A549 (cell line): ENCODE results near the gene EFHD1. TPM values are rescaled to one million over a fixed set of nuclear protein-coding genes. Genes with fewer than 3 reads are reported as not detected.

Source experiments
- ATAC-seq, 2 experiments: fragments of 200-7000 bp in 1 of 2; fragments of >200 bp in 1 of 2; cut with Nextera tagmentation in 1 of 2; cut with Tn5 transposase in 1 of 2; 3 replicates each; pipeline versions ENCODE4 v1.8.0 to v1.9.1; 2018 to 2020; ENCODE audit warnings: mild to moderate bottlenecking in 1 of 2, moderate library complexity in 1 of 2
- CTCF ChIA-PET: fragments of 300-600 bp; sonication (Branson Sonifier 250); formaldehyde crosslinking; extraction: SDS; loops from one replicate; lab custom pipeline; 2021; ENCODE audit warnings: antibody characterized with exemption, inconsistent platforms; lab: Yijun Ruan, JAX
- POLR2A ChIA-PET: fragments of 350-600 bp; formaldehyde crosslinking; extraction: SDS; loops from one replicate; lab custom pipeline; 2021; ENCODE audit warnings: antibody characterized with exemption, inconsistent platforms; lab: Yijun Ruan, JAX
- DNase-seq, 2 experiments: peaks; one replicate each; pipeline versions ENCODE4 v3.0.0 to v3.0.0-alpha.2; 2011 to 2016; ENCODE audit warnings: low read depth in 1 of 2, low spot score in 1 of 2
- FAIRE-seq: peaks from 2 replicates; lab custom pipeline; 2011; peaks lifted over from hg19 to GRCh38; lab: Jason Lieb, UNC
- H3K27ac ChIP-seq, 2 experiments: fragments of >200 bp; sonication (Bioruptor Twin); formaldehyde crosslinking; 3 replicates each; pipeline ENCODE4 v1.5.1; 2016 to 2017
- H3K4me1 ChIP-seq: fragments of >200 bp; sonication (Bioruptor Twin); formaldehyde crosslinking; 3 replicates; pipeline ENCODE4 v1.6.1; 2016
- H3K4me2 ChIP-seq: fragments of >200 bp; sonication (Bioruptor Twin); formaldehyde crosslinking; 3 replicates; pipeline ENCODE4 v1.6.1; 2016
- H3K4me3 ChIP-seq: fragments of >200 bp; sonication (Bioruptor Twin); formaldehyde crosslinking; 3 replicates; pipeline ENCODE4 v1.5.1; 2016
- H3K9me3 ChIP-seq: fragments of >200 bp; sonication (Bioruptor Twin); formaldehyde crosslinking; 3 replicates; pipeline ENCODE4 v1.6.1; 2016
- CBX2 ChIP-seq: fragments of 200-600 bp; sonication (generic); IDR thresholded peaks from 2 replicates; pipeline ENCODE4 v1.6.1; 2016; ENCODE audit warnings: low read depth, mild to moderate bottlenecking, borderline replicate concordance
- ESRRA ChIP-seq: fragments of 150-350 bp; IDR thresholded peaks from 2 replicates; pipeline ENCODE4 v1.6.1; 2014; ENCODE audit warnings: mild to moderate bottlenecking, low read length, borderline replicate concordance
- HES2 ChIP-seq: fragments of >200 bp; sonication (Bioruptor Twin); formaldehyde crosslinking; IDR thresholded peaks from 2 replicates; pipeline ENCODE4 v1.6.1; 2016
- HOXA7 ChIP-seq: fragments of 250-450 bp; sonication (Bioruptor Pico); IDR thresholded peaks from 2 replicates; pipeline ENCODE4 v1.5.0; 2020; ENCODE audit warnings: mild to moderate bottlenecking, moderate library complexity
- HOXB5 ChIP-seq: fragments of 250-450 bp; sonication (Bioruptor Pico); IDR thresholded peaks from 2 replicates; pipeline ENCODE4 v1.5.0; 2020; ENCODE audit warnings: mild to moderate bottlenecking, moderate library complexity
- JUN ChIP-seq, 2 experiments: fragments of >200 bp; sonication (Bioruptor Twin); formaldehyde crosslinking; IDR thresholded peaks; 2 replicates in 1 of 2; 3 replicates in 1 of 2; pipeline ENCODE4 v1.6.1; 2016 to 2017
- MAFK ChIP-seq: fragments of 450-650 bp; IDR thresholded peaks from 2 replicates; pipeline ENCODE4 v1.6.1; 2014; ENCODE audit not compliant: partially characterized antibody
- MAX ChIP-seq: IDR thresholded peaks from 2 replicates; pipeline ENCODE4 v1.6.1; 2012
- MAZ ChIP-seq: fragments of 150-350 bp; IDR thresholded peaks from 2 replicates; pipeline ENCODE4 v1.6.1; 2014; ENCODE audit warnings: antibody characterized with exemption, low read depth, low read length, borderline replicate concordance
- MYC ChIP-seq: IDR thresholded peaks from 2 replicates; pipeline ENCODE4 v1.6.1; 2012; ENCODE audit warnings: mild to moderate bottlenecking, inconsistent platforms, low read length, improper control_type of control experiment, borderline replicate concordance
- POLR2AphosphoS2 ChIP-seq: conservative IDR thresholded peaks from 2 replicates; pipeline ENCODE4 v1.6.1; 2012; ENCODE audit warnings: low read length, improper control_type of control experiment, inconsistent platforms
- REST ChIP-seq: fragments of 200-600 bp; sonication (generic); IDR thresholded peaks from 2 replicates; pipeline ENCODE4 v1.6.1; 2016; ENCODE audit warnings: antibody characterized with exemption, mild to moderate bottlenecking, moderate library complexity
- RNF2 ChIP-seq: fragments of 200-600 bp; sonication (generic); IDR thresholded peaks from 2 replicates; pipeline ENCODE4 v1.6.1; 2016; ENCODE audit warnings: low read depth, mild to moderate bottlenecking, antibody characterized with exemption, moderate library complexity, borderline replicate concordance
- SREBF2 ChIP-seq: fragments of 450-650 bp; IDR thresholded peaks from 2 replicates; pipeline ENCODE4 v1.6.1; 2014; ENCODE audit warnings: mild to moderate bottlenecking, moderate library complexity
- TP53 ChIP-seq: fragments of 250-450 bp; sonication (Bioruptor Pico); IDR thresholded peaks from 2 replicates; pipeline ENCODE4 v1.5.0; 2021; ENCODE audit warnings: mild to moderate bottlenecking, moderate library complexity
- WGBS: methylation state at CpG from one replicate; pipeline ENCODE4 v1.1.6; 2017; ENCODE audit errors: missing lambda C conversion rate; 5-methylcytosine and 5-hydroxymethylcytosine counted together
- polyA plus RNA-seq, 4 experiments: library from polyadenylated mRNA; depleted of rRNA in 3 of 4; stranded (reverse); fragments of >200 nt; fragmentation: RNase III in 1 of 4; extraction: RNeasy Plus Mini Kit Qiagen cat#74134 plus additional on column Dnase treatment in 1 of 4; gene quantifications; 2 replicates in 3 of 4; 3 replicates in 1 of 4; pipeline ENCODE4 v1.2.3, GENCODE V29; 2011 to 2017
- TF ChIP-seq, protein P1 (sequence below): fragments of >200 bp; sonication (Bioruptor Twin); formaldehyde crosslinking; IDR thresholded peaks from 3 replicates; pipeline ENCODE4 v1.6.1; 2016
- TF ChIP-seq, protein P2 (sequence below): IDR thresholded peaks from 2 replicates; pipeline ENCODE4 v1.6.1; 2012; ENCODE audit warnings: low read depth, borderline replicate concordance
- TF ChIP-seq, protein P3 (sequence below): fragments of 450-650 bp; IDR thresholded peaks from 2 replicates; pipeline ENCODE4 v1.6.1; 2014; ENCODE audit warnings: antibody characterized with exemption
- TF ChIP-seq, protein P4 (sequence below): fragments of 250-450 bp; sonication (Bioruptor Pico); IDR thresholded peaks from 2 replicates; pipeline ENCODE4 v1.5.0; 2020; ENCODE audit warnings: low read depth, mild to moderate bottlenecking, moderate library complexity
- TF ChIP-seq, protein P5 (sequence below): IDR thresholded peaks from 2 replicates; pipeline ENCODE4 v1.6.1; 2012

The EFHD1 gene
- polyA plus RNA-seq, 2 of the 4 experiments (the other 2 are of a cell fraction) = 1.5 to 2.3 TPM

DNA sequence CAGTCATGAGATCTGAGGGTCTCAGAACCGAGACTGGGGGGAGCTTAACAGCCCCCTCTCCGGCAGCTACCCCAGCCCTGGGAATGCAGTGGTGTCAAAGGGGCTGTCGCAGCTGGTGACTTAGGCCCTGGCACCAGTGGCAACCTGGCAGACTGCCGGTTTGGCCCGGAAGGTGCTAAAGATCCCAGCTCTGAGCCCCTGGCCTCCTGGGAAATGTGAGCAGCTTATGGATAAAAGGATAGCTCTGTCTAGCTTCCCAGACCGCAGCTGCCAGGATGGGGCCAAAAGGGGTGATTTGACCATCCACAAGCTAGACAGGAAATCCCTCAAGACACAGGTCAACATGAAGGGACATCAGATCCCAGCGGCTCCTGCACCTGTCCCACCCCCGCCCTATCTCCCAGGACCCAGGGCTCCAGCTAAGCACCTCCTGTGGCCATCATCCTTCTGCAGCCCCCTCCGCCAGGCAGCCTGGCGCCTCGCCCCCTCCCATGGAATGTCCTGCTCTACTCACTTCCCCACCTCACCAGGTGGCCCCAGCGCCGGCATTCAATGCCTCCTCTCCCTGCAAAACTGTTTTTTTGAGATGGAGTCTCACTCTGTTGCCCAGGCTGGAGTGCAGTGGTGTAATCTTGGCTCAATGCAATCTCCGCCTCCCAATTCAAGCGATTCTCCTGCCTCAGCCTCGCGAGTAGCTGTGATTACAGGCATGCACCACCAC is 33.2 kb upstream of the EFHD1 start:
- Histone ChIP-seq H3K4me2 (no peak overlapping the region), H3K4me1 (no peaks in the 10 kb centered on the region), H3K9me3 (no peaks in the 10 kb centered on the region), H3K4me3 (no peak overlapping the region), H3K27ac (no peak overlapping the region)
- TF ChIP-seq, protein P1, sequence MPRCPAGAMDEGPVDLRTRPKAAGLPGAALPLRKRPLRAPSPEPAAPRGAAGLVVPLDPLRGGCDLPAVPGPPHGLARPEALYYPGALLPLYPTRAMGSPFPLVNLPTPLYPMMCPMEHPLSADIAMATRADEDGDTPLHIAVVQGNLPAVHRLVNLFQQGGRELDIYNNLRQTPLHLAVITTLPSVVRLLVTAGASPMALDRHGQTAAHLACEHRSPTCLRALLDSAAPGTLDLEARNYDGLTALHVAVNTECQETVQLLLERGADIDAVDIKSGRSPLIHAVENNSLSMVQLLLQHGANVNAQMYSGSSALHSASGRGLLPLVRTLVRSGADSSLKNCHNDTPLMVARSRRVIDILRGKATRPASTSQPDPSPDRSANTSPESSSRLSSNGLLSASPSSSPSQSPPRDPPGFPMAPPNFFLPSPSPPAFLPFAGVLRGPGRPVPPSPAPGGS = no peak
- no peak for TF ChIP-seq JUN (IDR thresholded peaks at IDR 0.05)
- TF ChIP-seq RNF2 = no peak
- TF ChIP-seq, protein P2, sequence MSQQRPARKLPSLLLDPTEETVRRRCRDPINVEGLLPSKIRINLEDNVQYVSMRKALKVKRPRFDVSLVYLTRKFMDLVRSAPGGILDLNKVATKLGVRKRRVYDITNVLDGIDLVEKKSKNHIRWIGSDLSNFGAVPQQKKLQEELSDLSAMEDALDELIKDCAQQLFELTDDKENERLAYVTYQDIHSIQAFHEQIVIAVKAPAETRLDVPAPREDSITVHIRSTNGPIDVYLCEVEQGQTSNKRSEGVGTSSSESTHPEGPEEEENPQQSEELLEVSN = no peak
- TF ChIP-seq CBX2 = no peak
- TF ChIP-seq, protein P3, sequence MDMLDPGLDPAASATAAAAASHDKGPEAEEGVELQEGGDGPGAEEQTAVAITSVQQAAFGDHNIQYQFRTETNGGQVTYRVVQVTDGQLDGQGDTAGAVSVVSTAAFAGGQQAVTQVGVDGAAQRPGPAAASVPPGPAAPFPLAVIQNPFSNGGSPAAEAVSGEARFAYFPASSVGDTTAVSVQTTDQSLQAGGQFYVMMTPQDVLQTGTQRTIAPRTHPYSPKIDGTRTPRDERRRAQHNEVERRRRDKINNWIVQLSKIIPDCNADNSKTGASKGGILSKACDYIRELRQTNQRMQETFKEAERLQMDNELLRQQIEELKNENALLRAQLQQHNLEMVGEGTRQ = no peak
- ChIA-PET POLR2A (no interaction called here), CTCF (interaction anchor here (0.8 to 3.5 kb wide), 3 partner anchors 11 to 253 kb away, joined by 3 to 14 read pairs (median 3); no protein-coding TSS in a partner anchor)
- no peak for ATAC-seq
- WGBS = 74% methylated on average over 16 of the region's 17 CpGs
- no peak for FAIRE-seq
- DNase-seq = no peak

GRCh38 chr2:232603283-232603682 is 30.1 kb upstream of the EFHD1 start:
- TF ChIP-seq HOXB5 (CRISPR knock-in tag) (no peak), RNF2 (no peak), ESRRA (no peak), MYC (no peak), MAX (no peak), POLR2AphosphoS2 (no peak)
- TF ChIP-seq, protein P2 = no peak
- TF ChIP-seq, protein P4, sequence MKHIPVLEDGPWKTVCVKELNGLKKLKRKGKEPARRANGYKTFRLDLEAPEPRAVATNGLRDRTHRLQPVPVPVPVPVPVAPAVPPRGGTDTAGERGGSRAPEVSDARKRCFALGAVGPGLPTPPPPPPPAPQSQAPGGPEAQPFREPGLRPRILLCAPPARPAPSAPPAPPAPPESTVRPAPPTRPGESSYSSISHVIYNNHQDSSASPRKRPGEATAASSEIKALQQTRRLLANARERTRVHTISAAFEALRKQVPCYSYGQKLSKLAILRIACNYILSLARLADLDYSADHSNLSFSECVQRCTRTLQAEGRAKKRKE (CRISPR knock-in tag) = no peak
- WGBS = 66% methylated on average over 3 of the region's 3 CpGs
- ATAC-seq = no peak
- ChIA-PET CTCF (interaction anchor here (1.0 kb wide), 1 partner anchor 648 kb away, joined by 3 read pairs; the partner anchor contains the start of gene ATG16L1), POLR2A (interaction anchor here (1.0 kb wide), 1 partner anchor 30 kb away, joined by 3 read pairs; no protein-coding TSS in a partner anchor)
- no peak overlapping the region for H3K4me3 ChIP-seq
- FAIRE-seq = no peak
- no peaks in the 10 kb centered on the region for H3K9me3 ChIP-seq
- no peak for DNase-seq
- no peak overlapping the region for H3K27ac ChIP-seq
- H3K4me1 ChIP-seq = no peaks in the 10 kb centered on the region
- H3K4me2 ChIP-seq = no peak overlapping the region

- WGBS = 92% methylated on average over 10 of the region's 10 CpGs
These were observed 28.9 kb upstream of the EFHD1 start for GRCh38 chr2:232604535-232604934.

More at GRCh38 chr2:232604535-232604934, 28.9 kb upstream of the EFHD1 start:
- Histone ChIP-seq H3K4me1 (no peaks in the 10 kb centered on the region), H3K4me3 (no peak overlapping the region), H3K4me2 (no peak overlapping the region), H3K27ac (no peak overlapping the region), H3K9me3 (no peaks in the 10 kb centered on the region)
- no peak for TF ChIP-seq HES2
- no peak for TF ChIP-seq ESRRA
- TF ChIP-seq, protein P5, sequence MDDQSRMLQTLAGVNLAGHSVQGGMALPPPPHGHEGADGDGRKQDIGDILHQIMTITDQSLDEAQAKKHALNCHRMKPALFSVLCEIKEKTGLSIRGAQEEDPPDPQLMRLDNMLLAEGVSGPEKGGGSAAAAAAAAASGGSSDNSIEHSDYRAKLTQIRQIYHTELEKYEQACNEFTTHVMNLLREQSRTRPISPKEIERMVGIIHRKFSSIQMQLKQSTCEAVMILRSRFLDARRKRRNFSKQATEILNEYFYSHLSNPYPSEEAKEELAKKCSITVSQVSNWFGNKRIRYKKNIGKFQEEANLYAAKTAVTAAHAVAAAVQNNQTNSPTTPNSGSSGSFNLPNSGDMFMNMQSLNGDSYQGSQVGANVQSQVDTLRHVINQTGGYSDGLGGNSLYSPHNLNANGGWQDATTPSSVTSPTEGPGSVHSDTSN = no peak
- no peak for TF ChIP-seq MAZ
- no peak for TF ChIP-seq HOXA7
- no peak for TF ChIP-seq MYC
- no peak for TF ChIP-seq MAFK
- TF ChIP-seq TP53 (CRISPR knock-in tag) = no peak
- TF ChIP-seq REST = no peak
- TF ChIP-seq SREBF2 = no peak
- no peak for DNase-seq
- ChIA-PET POLR2A (interaction anchor here (1.0 kb wide), 1 partner anchor 28 kb away, joined by 3 read pairs; no protein-coding TSS in a partner anchor), CTCF (interaction anchor here (1.0 to 3.5 kb wide), 5 partner anchors 12 to 69 kb away, joined by 3 to 33 read pairs (median 6); no protein-coding TSS in a partner anchor)
- ATAC-seq = no peak
- FAIRE-seq = no peak
